HG02571 (cell line): ENCODE results near the gene DLEC1.

ENCODE experiments used
- ATAC-seq: cut with Tn5 transposase; IDR thresholded peaks from one replicate; pipeline ENCODE4 v1.9.1; 2021; ENCODE audit warnings: mild to moderate bottlenecking, moderate library complexity; ENCODE audit not compliant: unreplicated experiment

The DLEC1 gene

GRCh38 chr3:38000965-38001455 lies 38.0 kb upstream of the DLEC1 start:
- no peak for ATAC-seq

- no peak for ATAC-seq
Measured at GRCh38 chr3:38001456-38002081, 37.4 kb upstream of the DLEC1 start.

GRCh38 chr3:38002291-38002876 lies 36.6 kb upstream of the DLEC1 start:
- ATAC-seq = no peak

- ATAC-seq = no peak
Measured at GRCh38 chr3:38002940-38003339, 36.1 kb upstream of the DLEC1 start.

DNA sequence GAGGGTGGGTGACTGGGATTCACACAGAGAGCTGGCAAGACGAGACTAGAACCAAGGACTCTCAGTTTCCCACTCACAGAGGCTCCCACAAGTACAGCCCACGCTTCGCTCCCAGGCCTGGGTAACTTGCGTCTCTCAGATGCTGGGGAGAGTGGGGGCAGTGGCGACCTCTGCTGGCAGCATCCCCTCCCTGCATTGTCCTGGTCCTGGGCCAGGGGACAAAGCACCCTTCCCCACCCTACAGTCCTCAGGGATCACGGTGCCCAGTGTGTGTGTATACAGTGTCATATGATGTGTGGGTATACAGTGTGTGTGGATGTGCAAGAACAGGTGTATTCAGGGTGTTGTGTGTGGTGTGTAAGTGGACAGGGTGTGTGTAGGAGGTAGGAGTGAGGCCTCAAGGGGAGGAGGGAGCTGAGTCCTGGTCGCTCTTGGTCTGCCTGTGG lies 35.6 kb upstream of the DLEC1 start:
- ATAC-seq = no peak

DNA sequence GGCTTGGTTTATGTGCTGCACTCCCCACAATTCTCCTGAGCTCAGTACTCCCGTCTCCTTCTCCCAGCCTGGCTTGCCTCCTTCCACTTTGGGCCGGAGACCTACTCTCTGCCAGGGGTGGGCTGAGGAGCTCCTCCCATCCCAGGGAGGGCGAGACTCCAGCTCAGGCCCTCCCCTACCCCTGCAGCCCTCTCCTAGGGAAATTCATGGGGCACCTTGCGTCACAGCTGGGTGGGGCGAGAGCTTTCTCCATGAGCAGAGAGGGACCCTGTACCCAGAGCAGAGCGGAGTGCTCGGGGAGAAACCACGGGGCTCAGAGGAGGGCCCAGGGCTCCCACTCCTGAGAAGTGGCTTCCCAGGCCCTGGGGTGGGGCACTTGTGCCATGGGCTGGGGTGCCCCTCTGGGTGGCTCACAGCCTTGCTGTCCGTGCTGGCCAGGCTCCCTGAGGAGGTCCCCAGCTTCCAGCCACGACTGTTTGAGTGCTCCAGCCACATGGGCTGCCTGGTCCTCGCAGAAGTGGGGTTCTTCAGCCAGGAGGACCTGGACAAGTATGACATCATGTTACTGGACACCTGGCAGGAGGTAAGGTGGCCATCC lies 35.1 kb upstream of the DLEC1 start:
- no peak for ATAC-seq

GRCh38 chr3:38004415-38005075 lies 34.5 kb upstream of the DLEC1 start:
- no peak for ATAC-seq

- ATAC-seq = no peak
Measured at GRCh38 chr3:38005076-38006020, 33.7 kb upstream of the DLEC1 start.

DNA sequence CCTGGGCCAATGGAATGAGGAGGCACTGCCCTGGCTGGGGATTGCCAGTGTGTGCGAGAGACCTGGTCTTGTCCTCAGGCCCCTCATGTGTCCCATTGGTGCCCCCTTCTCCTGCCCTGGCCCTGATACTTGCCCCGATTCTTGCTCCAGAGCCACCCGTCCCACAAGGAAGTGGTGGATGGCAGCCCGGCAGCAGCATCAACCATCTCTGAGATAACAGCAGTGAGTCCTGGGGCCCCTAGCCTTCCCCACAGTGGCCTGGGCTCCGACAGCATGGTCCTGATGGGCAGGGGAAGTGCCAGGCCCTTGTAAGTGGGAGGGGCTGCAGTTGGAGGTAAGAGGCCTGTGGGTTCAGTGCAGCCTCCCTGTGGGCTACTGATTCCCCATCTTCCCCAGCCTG lies 33.0 kb upstream of the DLEC1 start:
- no peak for ATAC-seq

DNA sequence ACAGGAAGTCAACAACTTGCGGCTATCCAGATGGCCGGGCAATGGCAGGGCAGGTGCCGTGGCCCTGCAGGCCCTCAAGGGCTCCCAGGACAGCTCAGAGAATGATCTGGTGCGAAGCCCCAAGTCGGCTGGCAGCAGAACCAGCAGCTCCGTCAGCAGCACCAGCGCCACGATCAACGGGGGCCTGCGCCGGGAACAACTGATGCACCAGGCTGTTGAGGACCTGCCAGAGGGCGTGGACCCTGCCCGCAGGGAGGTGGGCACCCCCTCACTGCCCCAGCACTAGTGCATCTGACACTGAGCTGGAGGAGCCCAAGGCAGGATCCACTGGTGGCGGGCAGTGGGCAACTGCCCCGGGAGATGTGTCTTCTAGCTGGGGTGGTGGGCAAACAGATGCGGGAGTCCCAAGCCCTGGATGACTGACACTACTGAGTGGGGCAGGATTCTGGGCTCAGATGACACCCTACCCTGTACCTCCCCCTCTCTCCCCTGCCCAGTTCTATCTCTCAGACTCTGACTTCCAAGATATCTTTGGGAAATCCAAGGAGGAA lies 32.5 kb upstream of the DLEC1 start:
- ATAC-seq = no peak

DNA sequence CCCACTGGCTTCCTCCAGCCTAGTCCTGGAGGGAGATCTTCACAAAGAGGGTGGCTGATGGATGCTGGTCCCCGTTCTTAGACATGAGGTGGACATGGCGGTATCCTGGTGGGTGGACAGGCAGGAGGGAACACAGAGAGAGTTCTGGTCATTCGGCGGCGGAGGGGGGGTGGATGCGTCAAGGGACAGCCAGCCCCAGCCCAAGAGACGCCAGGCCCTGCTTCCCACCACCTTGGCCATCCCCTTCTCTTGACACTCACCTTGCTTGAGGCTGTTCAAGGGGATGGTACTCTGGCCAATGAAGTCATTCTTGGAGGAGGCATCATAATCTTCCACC lies 31.3 kb upstream of the DLEC1 start:
- no peak for ATAC-seq

DNA sequence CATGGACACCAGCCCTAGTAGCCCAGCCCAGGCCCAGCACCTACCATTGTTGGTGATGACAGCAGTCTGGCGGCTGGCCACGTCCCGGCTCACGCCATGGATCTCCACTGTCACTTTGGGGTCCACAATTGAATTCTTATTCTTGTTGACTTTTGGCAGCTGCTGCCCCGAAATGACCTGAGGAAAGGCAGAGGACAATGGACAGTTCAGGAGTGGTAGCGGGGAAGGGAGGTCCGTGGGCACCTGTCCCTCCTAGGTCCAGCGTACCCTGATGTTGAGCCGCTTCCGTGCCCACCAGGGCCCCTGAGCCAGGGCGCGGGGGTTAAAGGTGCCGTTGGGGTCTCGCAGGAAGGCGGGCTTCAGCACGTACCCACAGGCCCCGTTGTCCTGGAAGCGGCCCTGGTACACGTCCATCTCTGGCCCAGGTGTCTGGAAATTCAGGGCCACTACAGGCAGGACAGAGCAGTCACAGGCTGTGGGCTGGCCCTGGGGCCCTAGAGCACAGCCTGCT lies 30.8 kb upstream of the DLEC1 start:
- ATAC-seq = no peak

DNA sequence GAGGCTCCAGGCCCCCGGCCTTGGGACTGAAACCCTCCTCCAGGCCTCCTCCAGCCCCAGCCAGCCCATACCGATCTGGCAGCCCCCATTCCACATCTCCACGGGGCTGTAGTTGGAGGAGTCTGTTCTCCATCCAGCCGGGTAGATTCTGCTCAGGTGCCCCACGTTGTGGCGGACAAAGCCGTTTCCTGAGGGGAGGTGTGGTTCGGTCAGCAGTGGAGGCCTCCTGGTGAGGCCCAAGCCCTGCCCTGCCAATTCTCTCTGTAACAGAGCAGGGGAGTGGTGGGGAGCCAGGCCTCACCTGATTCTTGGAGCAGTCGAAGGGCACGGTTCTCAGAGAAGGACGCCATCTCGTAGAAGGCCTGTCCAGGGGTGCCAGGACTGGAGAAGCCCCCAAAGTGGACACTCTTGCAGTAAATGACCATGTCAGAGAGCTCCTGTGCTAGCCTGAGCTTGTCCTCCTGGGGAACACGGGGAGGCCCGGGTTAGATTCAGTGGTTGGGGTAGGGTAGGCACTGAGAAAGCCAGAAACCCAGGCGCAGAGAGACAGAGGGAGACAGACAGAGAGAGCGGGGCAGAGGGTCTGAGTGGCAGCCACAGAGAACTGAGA lies 29.9 kb upstream of the DLEC1 start:
- ATAC-seq = no peak

GRCh38 chr3:38009807-38010591 lies 29.0 kb upstream of the DLEC1 start:
- ATAC-seq = no peak

DNA sequence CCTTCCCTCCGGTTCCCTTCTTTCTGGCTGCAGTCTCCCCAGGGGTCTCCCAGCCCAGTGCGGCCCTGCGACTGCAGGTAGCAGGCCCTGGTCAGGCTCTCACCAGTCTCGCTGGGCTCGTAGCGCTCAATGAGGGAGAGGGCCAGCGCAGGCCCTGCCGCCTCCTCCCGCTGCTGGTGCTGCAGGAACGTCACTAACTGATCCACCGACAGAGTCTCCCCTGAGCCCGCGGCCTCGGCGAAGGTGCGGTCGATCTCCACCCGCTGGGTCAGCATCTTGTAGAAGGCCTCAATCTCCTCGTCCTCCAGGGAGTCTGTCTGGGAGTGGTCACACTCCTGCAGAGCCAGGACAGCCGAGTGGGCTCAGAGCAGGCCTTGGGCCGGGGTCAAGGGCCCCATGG lies 27.9 kb upstream of the DLEC1 start:
- ATAC-seq = no peak

GRCh38 chr3:38015485-38015884 lies 23.5 kb upstream of the DLEC1 start:
- ATAC-seq = no peak

- no peak for ATAC-seq
Measured at GRCh38 chr3:38015984-38016383, 23.0 kb upstream of the DLEC1 start.

DNA sequence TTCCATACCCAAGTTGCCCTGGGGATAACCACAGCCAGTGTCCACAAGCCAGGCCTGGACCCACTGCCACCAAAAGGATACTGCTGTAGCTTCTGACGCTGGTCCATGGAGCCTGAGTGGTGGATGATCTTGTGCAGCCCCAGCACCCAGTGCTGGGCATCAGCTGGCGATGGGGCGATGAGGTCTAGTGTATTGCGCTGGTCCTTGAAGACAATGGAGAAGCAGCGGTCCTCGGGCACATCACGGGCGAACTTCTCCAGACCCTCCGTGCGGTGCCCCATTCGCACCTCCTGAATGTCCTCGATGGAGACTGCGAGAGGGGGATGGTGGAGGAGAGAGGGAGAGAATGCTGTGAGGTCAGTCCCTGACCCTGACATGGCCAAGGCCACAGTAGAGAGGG lies 22.6 kb upstream of the DLEC1 start:
- no peak for ATAC-seq

- no peak for ATAC-seq
Measured at GRCh38 chr3:38016847-38017444, 22.1 kb upstream of the DLEC1 start.
